Measurements from ENCODE around the gene BMPR1A.

DNA sequence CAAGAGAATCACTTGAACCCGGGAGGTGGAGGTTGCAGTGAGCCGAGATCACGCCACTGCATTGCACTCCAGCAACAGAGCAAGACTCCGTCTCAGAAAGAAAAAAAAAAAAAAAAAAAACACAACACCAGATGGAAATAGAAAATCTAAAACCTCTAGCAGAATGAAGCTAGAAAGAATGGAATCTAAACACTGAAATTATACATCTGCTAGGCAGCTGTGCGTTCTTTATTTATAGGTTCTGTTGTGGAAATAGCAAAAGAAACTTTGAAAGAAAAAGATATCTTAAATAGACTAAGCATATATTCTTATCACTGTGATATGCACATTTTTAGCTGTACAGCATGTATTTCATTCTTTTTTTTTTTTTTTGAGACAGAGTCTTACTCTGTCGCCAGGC, 17.1 kb downstream of the BMPR1A start:
- TF ChIP-seq, protein P1, sequence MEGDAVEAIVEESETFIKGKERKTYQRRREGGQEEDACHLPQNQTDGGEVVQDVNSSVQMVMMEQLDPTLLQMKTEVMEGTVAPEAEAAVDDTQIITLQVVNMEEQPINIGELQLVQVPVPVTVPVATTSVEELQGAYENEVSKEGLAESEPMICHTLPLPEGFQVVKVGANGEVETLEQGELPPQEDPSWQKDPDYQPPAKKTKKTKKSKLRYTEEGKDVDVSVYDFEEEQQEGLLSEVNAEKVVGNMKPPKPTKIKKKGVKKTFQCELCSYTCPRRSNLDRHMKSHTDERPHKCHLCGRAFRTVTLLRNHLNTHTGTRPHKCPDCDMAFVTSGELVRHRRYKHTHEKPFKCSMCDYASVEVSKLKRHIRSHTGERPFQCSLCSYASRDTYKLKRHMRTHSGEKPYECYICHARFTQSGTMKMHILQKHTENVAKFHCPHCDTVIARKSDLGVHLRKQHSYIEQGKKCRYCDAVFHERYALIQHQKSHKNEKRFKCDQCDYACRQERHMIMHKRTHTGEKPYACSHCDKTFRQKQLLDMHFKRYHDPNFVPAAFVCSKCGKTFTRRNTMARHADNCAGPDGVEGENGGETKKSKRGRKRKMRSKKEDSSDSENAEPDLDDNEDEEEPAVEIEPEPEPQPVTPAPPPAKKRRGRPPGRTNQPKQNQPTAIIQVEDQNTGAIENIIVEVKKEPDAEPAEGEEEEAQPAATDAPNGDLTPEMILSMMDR (conservative IDR thresholded peaks at IDR 0.05): no peak
- no peak for TF ChIP-seq EZH2 (IDR thresholded peaks at IDR 0.05; ENCODE audit: low read depth)

Data from PC-9 (cell line).